Measurements from ENCODE around the gene KCNN1. TPM values are rescaled to one million over a fixed set of nuclear protein-coding genes. Genes with fewer than 3 reads are reported as not detected.

The KCNN1 gene
- total RNA-seq, 1 experiment from 2014 or later, result 9.2 TPM

DNA sequence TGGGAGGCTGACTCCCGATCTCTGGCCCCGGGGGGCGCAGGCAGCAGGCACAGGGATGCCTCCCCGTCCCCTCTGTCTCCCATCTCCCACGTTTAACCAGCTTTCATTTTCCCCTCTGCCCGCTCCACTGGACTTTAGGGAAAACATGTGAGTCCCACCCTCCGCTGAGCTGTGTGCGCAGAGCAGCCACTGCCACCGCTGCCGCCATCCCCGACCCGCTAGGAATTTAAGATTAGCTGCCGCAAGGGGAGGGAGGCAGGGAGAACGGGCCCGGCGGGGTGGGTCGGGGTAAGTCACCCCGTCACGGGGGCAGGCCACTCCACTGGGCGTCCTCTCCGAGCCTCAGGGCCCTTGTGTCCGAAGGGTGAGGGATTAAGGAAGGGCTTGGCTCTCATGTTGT, 15.5 kb downstream of the KCNN1 start:
- H4K5ac ChIP-seq (ENCODE audit: insufficient read length, low read depth, low read length), result no peak overlapping the region
- no peak overlapping the region for H3K4me2 ChIP-seq (ENCODE audit: insufficient read depth, insufficient read length, low read length)
- H3K14ac ChIP-seq (ENCODE audit: insufficient read depth, low read length), result no peak overlapping the region; the same call in 1 of the 2 replicates
- no peaks in the 10 kb centered on the region for H3K79me1 ChIP-seq (ENCODE audit: insufficient read depth, low read depth, low read length, poor library complexity, severe bottlenecking)
- no peak overlapping the region for H3K4ac ChIP-seq (ENCODE audit: low read depth, low read length)
- H2BK15ac ChIP-seq (ENCODE audit: low read depth, low read length), result no peak overlapping the region
- WGBS (ENCODE audit: extremely low coverage, insufficient read length, low lambda C conversion rate), result no CpG with 5 or more reads among the region's 22 CpGs
- Mint-ChIP-seq H3K9me3 (no peaks in the 10 kb centered on the region), H3K27ac (peak overlapping the region in 2 of 3 experiments; percentile 51 to 92; a peak in 1 of 7 replicates), H3K27me3 (ENCODE audit: low read depth) (no peaks in the 10 kb centered on the region; the same call in 1 of the 2 replicates), H3K4me1 (peaks cover 3 to 13% of the 10 kb centered on the region in 2 experiments), H3K36me3 (ENCODE audit: insufficient read depth in 1 of 3, low read depth in 3 of 3) (peaks cover 0 to 29% (median 12%) of the 10 kb centered on the region in 3 experiments; a peak in 4 of 7 replicates), H3K4me3 (no peak overlapping the region)
- no peak overlapping the region for H2BK120ac ChIP-seq (ENCODE audit: low read depth, low read length, poor library complexity, severe bottlenecking)
- no peak overlapping the region for H3K27ac ChIP-seq (ENCODE audit: insufficient read length, low read depth, low read length)
- H3K23me2 ChIP-seq (ENCODE audit: insufficient read length, low read depth, low read length, poor library complexity, severe bottlenecking), result no peaks in the 10 kb centered on the region
- no peaks in the 10 kb centered on the region for H3K4me1 ChIP-seq (ENCODE audit: insufficient read depth, low read length)
- H3K9me3 ChIP-seq (ENCODE audit: control insufficient read depth, low read depth, low read length), result no peaks in the 10 kb centered on the region
- H3K18ac ChIP-seq (ENCODE audit: insufficient read length, low read depth, low read length), result no peak overlapping the region
- no peak overlapping the region for H2BK12ac ChIP-seq (ENCODE audit: insufficient read length, low read depth, low read length)
- no peaks in the 10 kb centered on the region for H3K79me2 ChIP-seq (ENCODE audit: insufficient read depth, low read length)
- H3K27me3 ChIP-seq (ENCODE audit: insufficient read depth, low read length), result no peaks in the 10 kb centered on the region
- DNase-seq, result no peak
- H3K23ac ChIP-seq (ENCODE audit: insufficient read length, low read depth, low read length), result no peak overlapping the region
- no peak overlapping the region for H2BK5ac ChIP-seq (ENCODE audit: insufficient read length, low read length)
- no peak for TF ChIP-seq CTCF (conservative IDR thresholded peaks at IDR 0.05)
- H4K20me1 ChIP-seq (ENCODE audit: control insufficient read depth, insufficient read depth, insufficient read length), result no peaks in the 10 kb centered on the region
- H2AFZ ChIP-seq (ENCODE audit: low read length), result no peak overlapping the region
- H3T11ph ChIP-seq (ENCODE audit: low read length), result no peak overlapping the region
- H2AK5ac ChIP-seq (ENCODE audit: insufficient read length, low read length), result no peak overlapping the region
- H4K91ac ChIP-seq (ENCODE audit: insufficient read length, low read depth, low read length), result no peak overlapping the region
- H3K9ac ChIP-seq (ENCODE audit: extremely low read depth, insufficient read length, low read length), result no peak overlapping the region
- H4K8ac ChIP-seq (replicated peaks; ENCODE audit: insufficient read length, low read depth, low read length), result no peak overlapping the region
- no peak overlapping the region for H2BK20ac ChIP-seq (ENCODE audit: low read depth, low read length, poor library complexity, severe bottlenecking)
- H3K56ac ChIP-seq (ENCODE audit: insufficient read length, low read depth, low read length), result no peak overlapping the region

Measured in H9 (cell line).